ENCODE data around the gene SUN1. TPM values are rescaled to one million over a fixed set of nuclear protein-coding genes. Genes with fewer than 3 reads are reported as not detected.
"Not testable (repeated sequence)": the region's sequence is repeated elsewhere in the genome, so short reads cannot be mapped to it uniquely, and the experiment has no call there.

SUN1 gene
- total RNA-seq, 2 donors from 2014 or later = 106 to 109 TPM

- H3K36me3 Mint-ChIP-seq = peaks cover 5 to 11% of the 10 kb centered on the region in 2 donors
- no peak for ATAC-seq
These were observed 25.4 kb downstream of the SUN1 start for GRCh38 chr7:857661-858060.

GRCh38 chr7:859359-860030 is 27.2 kb downstream of the SUN1 start:
- ATAC-seq (no peak), DNase-seq (ENCODE audit: low spot score in 2 of 2) (no peak)
- no peaks in the 10 kb centered on the region for H3K9me3 Mint-ChIP-seq
- H3K36me3 Mint-ChIP-seq = peaks cover 5 to 11% of the 10 kb centered on the region in 2 donors
- peak overlapping the region; percentile 9 to 87 for H3K27ac Mint-ChIP-seq

More at GRCh38 chr7:857661-858060, 25.4 kb downstream of the SUN1 start:
- Mint-ChIP-seq H3K27ac (peak overlapping the region in 1 of 2 donors; percentile 50), H3K9me3 (no peaks in the 10 kb centered on the region)
- DNase-seq (ENCODE audit: low spot score in 2 of 2) = no peak

- ATAC-seq = no peak
- H3K36me3 Mint-ChIP-seq = peaks cover 5 to 11% of the 10 kb centered on the region in 2 donors
- peak overlapping the region; percentile 9 to 29 for H3K27ac Mint-ChIP-seq
- no peak for DNase-seq (ENCODE audit: low spot score in 2 of 2)
- H3K9me3 Mint-ChIP-seq = no peaks in the 10 kb centered on the region
These were observed 27.9 kb downstream of the SUN1 start for GRCh38 chr7:860149-860548.

GRCh38 chr7:861222-861621 is 28.9 kb downstream of the SUN1 start:
- peaks cover 5 to 11% of the 10 kb centered on the region in 2 donors for H3K36me3 Mint-ChIP-seq
- DNase-seq (ENCODE audit: low spot score in 2 of 2) (no peak), ATAC-seq (no peak)
- H3K27ac Mint-ChIP-seq = peak overlapping the region in 1 of 2 donors; percentile 89
- H3K9me3 Mint-ChIP-seq = no peaks in the 10 kb centered on the region

GRCh38 chr7:862157-862556 is 29.9 kb downstream of the SUN1 start:
- ATAC-seq (no peak), DNase-seq (ENCODE audit: low spot score in 2 of 2) (no peak)
- H3K9me3 Mint-ChIP-seq = no peaks in the 10 kb centered on the region
- peak overlapping the region in 1 of 2 donors; percentile 89 for H3K27ac Mint-ChIP-seq
- H3K36me3 Mint-ChIP-seq = peaks cover 5 to 11% of the 10 kb centered on the region in 2 donors

- H3K36me3 Mint-ChIP-seq = peaks cover 5 to 11% of the 10 kb centered on the region in 2 donors
- H3K9me3 Mint-ChIP-seq = no peaks in the 10 kb centered on the region
- no peak for ATAC-seq
- no peak overlapping the region for H3K27ac Mint-ChIP-seq
- no peak for DNase-seq (ENCODE audit: low spot score in 2 of 2)
These were observed 30.8 kb downstream of the SUN1 start for GRCh38 chr7:863106-863505.

GRCh38 chr7:865921-866320 is 33.6 kb downstream of the SUN1 start:
- no peak for ATAC-seq
- no peak overlapping the region for H3K27ac Mint-ChIP-seq
- DNase-seq (ENCODE audit: low spot score in 2 of 2) = no peak
- H3K9me3 Mint-ChIP-seq = no peaks in the 10 kb centered on the region
- H3K36me3 Mint-ChIP-seq = peaks cover 0 to 14% of the 10 kb centered on the region in 2 donors

GRCh38 chr7:867001-867405 is 34.7 kb downstream of the SUN1 start:
- H3K9me3 Mint-ChIP-seq = no peaks in the 10 kb centered on the region
- peaks cover 0 to 13% of the 10 kb centered on the region in 2 donors for H3K36me3 Mint-ChIP-seq
- DNase-seq (ENCODE audit: low spot score in 2 of 2) (no peak), ATAC-seq (no peak)
- peak overlapping the region in 1 of 2 donors; percentile 92 for H3K27ac Mint-ChIP-seq

GRCh38 chr7:867406-868188 is 35.3 kb downstream of the SUN1 start:
- ATAC-seq (peak in 1 of 2 donors; percentile 9), DNase-seq (ENCODE audit: low spot score in 2 of 2) (no peak)
- peaks cover 0 to 13% of the 10 kb centered on the region in 2 donors for H3K36me3 Mint-ChIP-seq
- no peaks in the 10 kb centered on the region for H3K9me3 Mint-ChIP-seq
- peak overlapping the region in 1 of 2 donors; percentile 1 for H3K27ac Mint-ChIP-seq

- DNase-seq (ENCODE audit: low spot score in 2 of 2) = no peak
- Mint-ChIP-seq H3K9me3 (no peaks in the 10 kb centered on the region), H3K36me3 (peaks cover 2 to 13% of the 10 kb centered on the region in 2 donors), H3K27ac (no peak overlapping the region)
- no peak for ATAC-seq
These were observed 35.9 kb downstream of the SUN1 start for GRCh38 chr7:868189-868486.

- ATAC-seq = no peak
- DNase-seq (ENCODE audit: low spot score in 2 of 2) = no peak
- H3K9me3 Mint-ChIP-seq = no peaks in the 10 kb centered on the region
- H3K27ac Mint-ChIP-seq = peak overlapping the region in 1 of 2 donors; percentile 29
- peaks cover 10 to 13% of the 10 kb centered on the region in 2 donors for H3K36me3 Mint-ChIP-seq
These were observed 37.1 kb downstream of the SUN1 start for GRCh38 chr7:869348-869747.

GRCh38 chr7:871900-872537 is 39.7 kb downstream of the SUN1 start:
- ATAC-seq = no peak
- H3K27ac Mint-ChIP-seq = peak overlapping the region in 1 of 2 donors; percentile 60
- DNase-seq (ENCODE audit: low spot score in 2 of 2) = no peak
- no peaks in the 10 kb centered on the region for H3K9me3 Mint-ChIP-seq
- H3K36me3 Mint-ChIP-seq = peaks cover 10 to 13% of the 10 kb centered on the region in 2 donors

- not testable (repeated sequence) for ATAC-seq; H3K9me3 Mint-ChIP-seq; DNase-seq (ENCODE audit: low spot score in 2 of 2)
- H3K36me3 Mint-ChIP-seq = peaks cover 10 to 13% of the 10 kb centered on the region in 2 donors
- H3K27ac Mint-ChIP-seq = peak overlapping the region in 1 of 2 donors; percentile 78
These were observed 40.4 kb downstream of the SUN1 start for GRCh38 chr7:872685-873084.

GRCh38 chr7:873367-874002 is 41.2 kb downstream of the SUN1 start:
- Mint-ChIP-seq H3K9me3 (no peaks in the 10 kb centered on the region), H3K27ac (peak overlapping the region; percentile 22 to 78), H3K36me3 (peaks cover 10 to 13% of the 10 kb centered on the region in 2 donors)
- peak; percentile 21 to 38 for ATAC-seq
- peak; percentile 73 to 77 for DNase-seq (ENCODE audit: low spot score in 2 of 2)

- ATAC-seq = no peak
- Mint-ChIP-seq H3K9me3 (no peaks in the 10 kb centered on the region), H3K36me3 (peaks cover 10 to 11% of the 10 kb centered on the region in 2 donors), H3K27ac (peak overlapping the region; percentile 22 to 78)
- no peak for DNase-seq (ENCODE audit: low spot score in 2 of 2)
These were observed 41.9 kb downstream of the SUN1 start for GRCh38 chr7:874031-874749.

GRCh38 chr7:875051-875450 is 42.8 kb downstream of the SUN1 start:
- Mint-ChIP-seq H3K27ac (no peak overlapping the region), H3K9me3 (no peaks in the 10 kb centered on the region), H3K36me3 (peaks cover 8 to 10% of the 10 kb centered on the region in 2 donors)

More at GRCh38 chr7:875051-875450, 42.8 kb downstream of the SUN1 start:
- no peak for DNase-seq (ENCODE audit: low spot score in 2 of 2)
- no peak for ATAC-seq

All from activated naive CD4-positive, alpha-beta T cell treated with anti-CD3 and anti-CD28 coated beads, Interleukin-2, amount 50 U/mL, for 72 hours (primary cell).